GM12801 (cell line): ENCODE measurements around the gene LRBA.

Experiments
- CTCF ChIP-seq: IDR thresholded peaks from one replicate; pipeline ENCODE4 v1.5.1; 2011; ENCODE audit warnings: control low read depth; ENCODE audit not compliant: insufficient read length; ENCODE audit errors: extremely low read depth

Gene LRBA

DNA sequence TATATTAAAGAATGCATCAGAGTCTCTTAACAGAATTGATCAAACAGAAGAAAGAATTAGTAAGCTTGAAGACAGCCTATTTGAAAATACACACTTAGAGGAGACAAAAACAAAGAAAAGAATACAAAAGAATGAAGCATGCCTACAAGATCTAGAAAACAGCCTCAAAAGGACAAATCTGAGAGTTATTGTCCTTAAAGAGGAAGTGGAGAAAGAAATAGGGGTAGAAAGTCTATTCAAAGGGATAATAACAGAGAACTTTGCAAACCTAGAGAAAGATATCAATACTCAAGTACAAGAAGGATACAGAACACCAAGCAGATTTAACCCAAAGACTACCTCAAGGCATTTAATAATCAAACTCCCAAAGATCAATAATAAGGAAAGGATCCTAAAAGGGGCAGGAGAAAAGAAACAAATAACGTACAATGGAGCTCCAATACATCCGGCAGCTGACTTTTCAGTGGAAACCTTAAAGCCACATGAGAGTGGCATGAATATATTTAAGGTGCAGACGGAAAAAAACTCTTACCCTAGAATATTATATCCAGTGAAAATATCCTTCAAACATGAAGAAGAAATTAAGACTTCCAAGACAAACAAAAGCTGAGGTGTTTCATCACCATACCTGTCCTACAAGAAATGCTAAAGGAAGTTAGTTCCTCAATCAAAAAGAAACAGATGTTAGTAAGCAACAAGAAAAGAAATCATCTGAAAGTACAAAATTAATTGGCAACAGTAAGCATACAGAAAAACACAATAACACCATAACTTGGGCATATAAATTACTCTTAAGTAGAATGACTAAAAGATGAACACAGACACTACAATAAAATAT lies 36.1 kb downstream of the LRBA start:
- TF ChIP-seq CTCF: no peak

- no peak for TF ChIP-seq CTCF
These were observed 38.5 kb downstream of the LRBA start for GRCh38 chr4:150976478-150977118.

GRCh38 chr4:150974750-150975149 lies 40.3 kb downstream of the LRBA start:
- TF ChIP-seq CTCF: no peak

DNA sequence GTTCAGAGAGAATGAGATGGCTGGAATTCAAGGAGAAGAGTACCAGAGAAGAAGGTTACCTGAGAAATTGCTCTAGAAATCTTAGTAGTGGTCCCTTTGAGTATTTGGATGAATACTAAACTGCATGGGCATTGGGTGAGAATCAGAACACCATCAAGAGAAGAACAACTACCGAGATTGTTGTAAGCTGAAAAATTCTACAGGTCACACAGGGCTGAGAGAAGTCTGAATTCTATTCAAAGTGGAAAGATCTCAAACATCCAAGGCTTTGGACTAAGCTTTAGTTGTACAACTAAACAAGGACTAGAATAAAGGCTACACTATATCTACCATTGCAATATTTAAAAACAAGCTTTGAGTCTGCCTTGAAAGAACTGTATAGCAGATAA lies 40.8 kb downstream of the LRBA start:
- no peak for TF ChIP-seq CTCF

- TF ChIP-seq CTCF: no peak
These were observed 41.3 kb downstream of the LRBA start for GRCh38 chr4:150973626-150974251.

DNA sequence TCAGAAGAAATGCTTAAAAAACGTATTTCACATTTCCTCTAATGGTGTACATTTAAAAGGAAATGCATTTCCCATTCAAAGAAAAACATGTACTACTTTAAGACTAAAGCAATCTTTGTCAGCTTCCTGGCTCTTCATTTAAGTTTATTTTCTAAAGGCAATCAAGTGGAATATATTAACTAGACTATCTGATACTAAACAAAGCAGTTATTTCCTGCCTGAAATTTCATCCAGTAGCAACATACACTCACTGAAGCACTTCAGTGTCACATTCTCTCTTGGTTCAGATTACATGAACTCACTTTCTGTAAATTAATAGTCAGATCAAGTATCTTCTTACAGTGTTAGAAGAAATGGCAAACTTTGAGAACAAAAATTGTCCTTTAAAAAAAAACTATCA lies 42.5 kb downstream of the LRBA start:
- no peak for TF ChIP-seq CTCF

GRCh38 chr4:150971901-150972300 lies 43.2 kb downstream of the LRBA start:
- no peak for TF ChIP-seq CTCF
